Vagina (tissue), 2 donors: Measurements from ENCODE around the gene STIM2.

ENCODE experiments used
- CTCF ChIP-seq, 3 experiments: fragments of 450-650 bp in 2 of 3; fragments of 200-600 bp in 1 of 3; sonication (generic) in 1 of 3; IDR thresholded peaks; one replicate each; pipeline ENCODE4 v1.5.1; 2017 to 2019; ENCODE audit warnings: antibody characterized with exemption in 3 of 3, mild to moderate bottlenecking in 2 of 3, moderate library complexity in 2 of 3
- POLR2A ChIP-seq, 2 donors: fragments of 450-650 bp; IDR thresholded peaks; one replicate each; pipeline ENCODE4 v1.6.1; 2017; ENCODE audit warnings: antibody characterized with exemption in 2 of 2, mild to moderate bottlenecking in 2 of 2, moderate library complexity in 2 of 2
- POLR2AphosphoS5 ChIP-seq, 2 donors: sonication (generic); formaldehyde crosslinking; IDR thresholded peaks; one replicate each; pipeline ENCODE4 v1.9.0; 2017; ENCODE audit warnings: antibody characterized with exemption in 2 of 2, mild to moderate bottlenecking in 2 of 2, low read depth in 1 of 2; ENCODE audit not compliant: insufficient read depth in 1 of 2

DNA sequence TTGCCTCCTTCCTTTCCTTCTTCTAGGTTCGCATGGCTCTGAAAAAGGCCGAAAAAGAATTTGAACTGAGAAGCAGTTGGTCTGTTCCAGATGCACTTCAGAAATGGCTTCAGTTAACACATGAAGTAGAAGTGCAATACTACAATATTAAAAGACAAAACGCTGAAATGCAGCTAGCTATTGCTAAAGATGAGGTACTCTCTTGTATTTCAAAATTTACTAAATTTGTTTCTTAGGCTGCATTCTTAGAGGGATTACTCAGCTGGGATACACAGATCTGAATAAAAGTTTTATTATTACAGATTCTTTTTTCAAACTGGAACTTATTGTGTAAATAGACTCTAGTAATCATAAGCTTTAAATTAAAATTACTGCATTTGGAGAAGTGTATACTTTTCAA lies 146.9 kb downstream of the STIM2 start:
- TF ChIP-seq CTCF (IDR thresholded peaks at IDR 0.05) (no peak), POLR2A (IDR thresholded peaks at IDR 0.05) (no peak), POLR2AphosphoS5 (IDR thresholded peaks at IDR 0.05; ENCODE audit: insufficient read depth in 1 of 2, low read depth in 1 of 2) (no peak)
